Peyer's patch (tissue), 4 donors: Measurements from ENCODE around the gene TMEM161A.

Experiments used
- CTCF ChIP-seq, 6 experiments: fragments of 450-650 bp in 4 of 6; fragments of 200-600 bp in 2 of 6; sonication (generic) in 1 of 6; IDR thresholded peaks; one replicate each; pipeline ENCODE4 v1.5.1; 2017 to 2019; ENCODE audit warnings: antibody characterized with exemption in 6 of 6, mild to moderate bottlenecking in 3 of 6, moderate library complexity in 1 of 6
- POLR2A ChIP-seq, 2 donors: fragments of 450-650 bp; IDR thresholded peaks; one replicate each; pipeline ENCODE4 v1.5.1; 2017; ENCODE audit warnings: antibody characterized with exemption in 2 of 2, mild to moderate bottlenecking in 2 of 2, moderate library complexity in 2 of 2

- TF ChIP-seq CTCF (IDR thresholded peaks at IDR 0.05) (no peak), POLR2A (IDR thresholded peaks at IDR 0.05) (no peak)
Measured at GRCh38 chr19:19113040-19113626, 25.1 kb downstream of the TMEM161A start.
